ENCODE results near the gene SEL1L.
A peak's percentile ranks its signal among the peaks of the same experiment; 100 is the strongest.
"Not testable (repeated sequence)": the region's sequence is repeated elsewhere in the genome, so short reads cannot be mapped to it uniquely, and the experiment has no call there.

The SEL1L gene

GRCh38 chr14:81447021-81447764 is 86.5 kb downstream of the SEL1L start:
- DNase-seq (ENCODE audit: low spot score): no peak

GRCh38 chr14:81446279-81447007 is 87.2 kb downstream of the SEL1L start:
- no peak for DNase-seq (ENCODE audit: low spot score)

GRCh38 chr14:81441626-81442134 is 92.0 kb downstream of the SEL1L start:
- no peak for DNase-seq (ENCODE audit: low spot score)

GRCh38 chr14:81440041-81440440 is 93.6 kb downstream of the SEL1L start:
- no peak for DNase-seq (ENCODE audit: low spot score)

- DNase-seq (ENCODE audit: low spot score): no peak
Measured at GRCh38 chr14:81437244-81437643, 96.4 kb downstream of the SEL1L start.

- DNase-seq (ENCODE audit: low spot score): peak; percentile 39
Measured at GRCh38 chr14:81436296-81437138, 97.1 kb downstream of the SEL1L start.

- no peak for DNase-seq (ENCODE audit: low spot score)
Measured at GRCh38 chr14:81435391-81436295, 98.0 kb downstream of the SEL1L start.

GRCh38 chr14:81435048-81435390 is 98.6 kb downstream of the SEL1L start:
- no peak for DNase-seq (ENCODE audit: low spot score)

GRCh38 chr14:81434230-81434629 is 99.4 kb downstream of the SEL1L start:
- DNase-seq (ENCODE audit: low spot score): no peak

GRCh38 chr14:81433378-81433777 is 100.3 kb downstream of the SEL1L start:
- no peak for DNase-seq (ENCODE audit: low spot score)

- no peak for DNase-seq (ENCODE audit: low spot score)
Measured at GRCh38 chr14:81432219-81432661, 101.4 kb downstream of the SEL1L start.

GRCh38 chr14:81430235-81430634 is 103.4 kb downstream of the SEL1L start:
- DNase-seq (ENCODE audit: low spot score): no peak

- not testable (repeated sequence) for DNase-seq (ENCODE audit: low spot score)
Measured at GRCh38 chr14:81429749-81430148, 103.9 kb downstream of the SEL1L start.

- DNase-seq (ENCODE audit: low spot score): no peak
Measured at GRCh38 chr14:81429028-81429427, 104.6 kb downstream of the SEL1L start.

- DNase-seq (ENCODE audit: low spot score): no peak
Measured at GRCh38 chr14:81427348-81428058, 106.2 kb downstream of the SEL1L start.

GRCh38 chr14:81423504-81423903 is 110.1 kb downstream of the SEL1L start:
- no peak for DNase-seq (ENCODE audit: low spot score)
